Nephron progenitor cell (in vitro differentiated cells): ENCODE measurements around the gene MYO9A.

Experiments
- DNase-seq: peaks from one replicate; pipeline ENCODE4 v3.0.0; 2021
- H3K27ac Mint-ChIP-seq: 2 replicates; pipeline ENCODE4 v1.8.0; 2021; ENCODE audit warnings: mild to moderate bottlenecking, moderate library complexity, mixed read lengths
- H3K27me3 Mint-ChIP-seq: 2 replicates; pipeline ENCODE4 v1.8.0; 2021; ENCODE audit warnings: mild to moderate bottlenecking, low read depth, mixed read lengths; ENCODE audit not compliant: poor library complexity
- H3K36me3 Mint-ChIP-seq: 2 replicates; pipeline ENCODE4 v1.8.0; 2021; ENCODE audit warnings: low read depth, mixed read lengths
- H3K4me1 Mint-ChIP-seq: 2 replicates; pipeline ENCODE4 v1.8.0; 2021; ENCODE audit warnings: mixed read lengths
- H3K4me3 Mint-ChIP-seq: 2 replicates; pipeline ENCODE4 v1.8.0; 2021; ENCODE audit warnings: mild to moderate bottlenecking, moderate library complexity, mixed read lengths
- H3K9me3 Mint-ChIP-seq: 2 replicates; pipeline ENCODE4 v1.8.0; 2021; ENCODE audit warnings: mild to moderate bottlenecking, moderate library complexity, mixed read lengths
- TF ChIP-seq, protein P1 (sequence below): fragments of 200-600 bp; sonication (generic); IDR thresholded peaks from 2 replicates; pipeline ENCODE4 v1.5.0; 2021; ENCODE audit warnings: antibody characterized with exemption

MYO9A gene

DNA sequence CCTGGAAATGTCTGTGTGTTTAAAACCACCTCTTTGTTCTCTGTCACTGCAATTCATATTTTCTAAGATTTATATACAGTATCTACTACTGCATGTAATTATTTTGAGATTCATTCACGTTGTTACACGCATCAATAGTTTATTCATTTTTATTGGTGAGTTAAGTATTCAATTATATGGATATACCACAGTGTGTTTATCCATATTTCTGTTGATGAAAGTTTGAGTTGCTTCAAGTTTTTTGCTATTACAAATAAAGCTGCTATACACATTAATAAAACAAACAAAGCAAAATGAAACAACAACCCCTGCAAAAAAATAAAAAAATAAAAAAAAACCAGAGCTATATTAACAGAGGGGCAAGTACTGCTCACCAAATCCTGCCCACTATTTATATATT, 185.3 kb downstream of the MYO9A start:
- Mint-ChIP-seq H3K4me1 (no peaks in the 10 kb centered on the region), H3K36me3 (peaks cover 64% of the 10 kb centered on the region)

DNA sequence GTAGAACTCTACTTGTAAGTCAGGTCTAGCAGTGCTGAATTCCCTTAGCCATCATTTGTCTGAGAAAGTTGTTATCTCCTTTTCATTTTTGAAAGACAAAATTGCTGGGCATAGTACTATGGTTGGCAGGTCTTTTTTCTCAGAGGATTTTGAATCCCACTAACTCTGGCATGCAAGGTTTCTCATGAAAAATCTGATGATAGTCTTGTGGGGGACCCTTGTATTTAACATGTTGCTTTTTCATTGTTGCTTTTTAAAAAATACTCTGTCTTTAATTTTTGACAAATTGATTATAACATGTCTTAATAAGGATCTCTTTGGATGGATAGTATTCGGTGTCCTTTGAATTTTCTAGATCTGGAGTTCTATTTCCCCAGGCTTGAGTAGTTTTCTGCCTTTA, 186.7 kb downstream of the MYO9A start:
- H3K9me3 Mint-ChIP-seq, result peaks cover 21% of the 10 kb centered on the region
- no peaks in the 10 kb centered on the region for H3K27me3 Mint-ChIP-seq
- TF ChIP-seq, protein P1, sequence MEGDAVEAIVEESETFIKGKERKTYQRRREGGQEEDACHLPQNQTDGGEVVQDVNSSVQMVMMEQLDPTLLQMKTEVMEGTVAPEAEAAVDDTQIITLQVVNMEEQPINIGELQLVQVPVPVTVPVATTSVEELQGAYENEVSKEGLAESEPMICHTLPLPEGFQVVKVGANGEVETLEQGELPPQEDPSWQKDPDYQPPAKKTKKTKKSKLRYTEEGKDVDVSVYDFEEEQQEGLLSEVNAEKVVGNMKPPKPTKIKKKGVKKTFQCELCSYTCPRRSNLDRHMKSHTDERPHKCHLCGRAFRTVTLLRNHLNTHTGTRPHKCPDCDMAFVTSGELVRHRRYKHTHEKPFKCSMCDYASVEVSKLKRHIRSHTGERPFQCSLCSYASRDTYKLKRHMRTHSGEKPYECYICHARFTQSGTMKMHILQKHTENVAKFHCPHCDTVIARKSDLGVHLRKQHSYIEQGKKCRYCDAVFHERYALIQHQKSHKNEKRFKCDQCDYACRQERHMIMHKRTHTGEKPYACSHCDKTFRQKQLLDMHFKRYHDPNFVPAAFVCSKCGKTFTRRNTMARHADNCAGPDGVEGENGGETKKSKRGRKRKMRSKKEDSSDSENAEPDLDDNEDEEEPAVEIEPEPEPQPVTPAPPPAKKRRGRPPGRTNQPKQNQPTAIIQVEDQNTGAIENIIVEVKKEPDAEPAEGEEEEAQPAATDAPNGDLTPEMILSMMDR, result no peak
- DNase-seq, result no peak
- no peaks in the 10 kb centered on the region for H3K4me1 Mint-ChIP-seq
- no peak overlapping the region for H3K4me3 Mint-ChIP-seq
- peaks cover 64% of the 10 kb centered on the region for H3K36me3 Mint-ChIP-seq
- no peak overlapping the region for H3K27ac Mint-ChIP-seq

More for the DNA sequence above, 185.3 kb downstream of the MYO9A start:
- TF ChIP-seq, protein P1, result no peak
- no peak for DNase-seq
- no peak overlapping the region for H3K27ac Mint-ChIP-seq
- H3K9me3 Mint-ChIP-seq, result peaks cover 21% of the 10 kb centered on the region
- no peaks in the 10 kb centered on the region for H3K27me3 Mint-ChIP-seq
- H3K4me3 Mint-ChIP-seq, result no peak overlapping the region

DNA sequence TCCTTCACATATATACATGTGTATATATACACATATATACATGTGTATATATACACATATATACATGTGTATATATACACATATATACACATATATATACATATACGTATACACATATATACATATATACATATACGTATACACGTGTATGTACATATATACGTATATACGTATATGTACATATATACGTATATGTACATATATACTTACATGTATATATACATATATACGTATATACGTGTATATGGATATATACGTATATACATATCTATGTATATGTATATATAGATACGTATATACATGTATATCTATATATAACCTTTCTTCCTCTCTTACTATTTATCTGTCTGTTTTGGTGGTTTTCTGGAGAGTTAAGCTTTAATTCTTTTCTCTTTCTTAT, 192.8 kb downstream of the MYO9A start:
- Mint-ChIP-seq H3K27me3 (no peaks in the 10 kb centered on the region), H3K9me3 (no peaks in the 10 kb centered on the region), H3K27ac (no peak overlapping the region), H3K4me3 (no peak overlapping the region), H3K4me1 (no peaks in the 10 kb centered on the region), H3K36me3 (peaks cover 10% of the 10 kb centered on the region)
- TF ChIP-seq, protein P1, result no peak
- DNase-seq, result no peak

DNA sequence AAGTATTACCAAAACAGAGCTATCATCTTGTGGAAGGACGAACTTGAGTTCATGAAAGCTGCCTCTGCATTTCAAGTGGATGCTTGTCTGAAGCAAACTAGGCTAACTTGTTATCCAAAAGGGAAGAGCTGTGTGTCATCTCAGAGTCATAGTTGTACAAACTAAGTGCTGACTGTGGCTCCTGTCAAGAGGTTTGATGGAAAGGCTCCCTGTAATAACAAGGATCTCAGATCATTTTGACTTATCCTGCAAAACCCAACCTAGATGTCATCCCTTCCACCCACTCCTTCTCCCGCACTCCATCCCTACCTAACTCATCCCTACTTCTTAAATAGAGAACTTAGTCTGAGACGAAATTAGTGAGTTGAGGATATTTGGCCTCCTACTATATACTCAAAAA, 196.8 kb downstream of the MYO9A start:
- no peaks in the 10 kb centered on the region for H3K9me3 Mint-ChIP-seq
- H3K36me3 Mint-ChIP-seq, result no peaks in the 10 kb centered on the region
- H3K4me1 Mint-ChIP-seq, result peaks cover 2% of the 10 kb centered on the region
- H3K27ac Mint-ChIP-seq, result no peak overlapping the region
- no peak overlapping the region for H3K4me3 Mint-ChIP-seq
- no peak for DNase-seq
- H3K27me3 Mint-ChIP-seq, result no peaks in the 10 kb centered on the region
- TF ChIP-seq, protein P1, result no peak

DNA sequence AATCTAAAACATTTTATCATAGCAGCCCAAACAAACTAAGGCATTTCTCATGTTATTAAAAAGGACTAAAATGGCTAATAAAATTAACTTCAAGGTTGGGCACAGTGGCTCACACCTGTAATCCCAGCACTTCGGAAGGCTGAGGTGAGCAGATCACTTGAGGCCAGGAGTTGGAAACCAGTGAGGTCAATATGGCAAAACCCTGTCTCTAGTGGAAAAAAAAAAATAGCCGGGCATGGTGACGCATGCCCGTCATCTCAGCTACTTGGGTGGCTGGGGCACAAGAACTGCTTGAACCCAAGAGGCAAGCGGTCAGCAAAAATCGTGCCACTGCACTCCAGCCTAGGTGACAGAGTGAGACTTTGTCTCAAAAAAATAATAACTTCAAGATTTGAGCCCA, 197.4 kb downstream of the MYO9A start:
- Mint-ChIP-seq H3K4me1 (peaks cover 6% of the 10 kb centered on the region), H3K27ac (no peak overlapping the region), H3K9me3 (no peaks in the 10 kb centered on the region)

DNA sequence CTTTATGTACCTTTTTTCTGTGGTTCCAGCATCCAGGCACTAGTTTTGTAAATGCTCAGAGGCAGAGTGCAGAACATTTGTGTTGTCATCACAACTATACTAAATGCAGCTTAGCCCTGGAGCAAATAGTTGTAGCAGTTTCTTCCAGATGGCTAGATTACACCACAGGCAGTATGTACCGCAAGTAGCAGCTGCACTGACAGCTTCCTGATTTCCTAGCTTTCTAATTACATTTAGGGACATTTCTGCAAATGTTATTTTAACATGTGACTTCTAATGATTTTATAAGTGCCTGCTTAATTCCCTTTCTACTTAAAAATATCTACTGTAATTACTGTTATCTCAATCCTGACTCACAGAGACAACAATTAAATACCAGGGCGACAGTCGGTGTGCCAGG, 201.1 kb downstream of the MYO9A start:
- Mint-ChIP-seq H3K27me3 (no peaks in the 10 kb centered on the region), H3K36me3 (peaks cover 20% of the 10 kb centered on the region), H3K4me3 (no peak overlapping the region), H3K9me3 (peaks cover 10% of the 10 kb centered on the region), H3K4me1 (peaks cover 6% of the 10 kb centered on the region), H3K27ac (no peak overlapping the region)
- TF ChIP-seq, protein P1, result no peak
- no peak for DNase-seq

More for the DNA sequence above, 197.4 kb downstream of the MYO9A start:
- no peak overlapping the region for H3K4me3 Mint-ChIP-seq
- no peaks in the 10 kb centered on the region for H3K27me3 Mint-ChIP-seq
- TF ChIP-seq, protein P1, result no peak
- no peak for DNase-seq
- no peaks in the 10 kb centered on the region for H3K36me3 Mint-ChIP-seq
